Adipose tissue (tissue), 3 donors: ENCODE results near the gene FAM181A. TPM values are rescaled to one million over a fixed set of nuclear protein-coding genes. Genes with fewer than 3 reads are reported as not detected.

Source experiments
- H3K27ac ChIP-seq: one replicate; pipeline ENCODE4 v1.5.1; 2013; ENCODE audit warnings: low read depth, low read length
- WGBS, 3 donors: extraction: QIAGEN DNeasy Blood & Tissue Kit; methylation state at CpG; one replicate each; pipeline ENCODE4 v1.1.7; 2013; 5-methylcytosine and 5-hydroxymethylcytosine counted together
- polyA plus RNA-seq, 3 donors: library from polyadenylated mRNA; stranded (reverse); fragments of 200-250 nt; gene quantifications; one replicate each; pipeline ENCODE4 v1.2.3, GENCODE V29; 2013
- donor health status: healthy with polysubstance abuse.
- donor health status: Bipolar disorder and iron deficiency.
- donor health status: healthy.

FAM181A gene
- polyA plus RNA-seq, 3 donors: not detected

GRCh38 chr14:93956514-93957332 lies 29.6 kb downstream of the FAM181A start:
- no peak overlapping the region for H3K27ac ChIP-seq
- 55 to 74% (median 63%) methylated on average over 14 of the region's 14 CpGs for WGBS, 3 donors

DNA sequence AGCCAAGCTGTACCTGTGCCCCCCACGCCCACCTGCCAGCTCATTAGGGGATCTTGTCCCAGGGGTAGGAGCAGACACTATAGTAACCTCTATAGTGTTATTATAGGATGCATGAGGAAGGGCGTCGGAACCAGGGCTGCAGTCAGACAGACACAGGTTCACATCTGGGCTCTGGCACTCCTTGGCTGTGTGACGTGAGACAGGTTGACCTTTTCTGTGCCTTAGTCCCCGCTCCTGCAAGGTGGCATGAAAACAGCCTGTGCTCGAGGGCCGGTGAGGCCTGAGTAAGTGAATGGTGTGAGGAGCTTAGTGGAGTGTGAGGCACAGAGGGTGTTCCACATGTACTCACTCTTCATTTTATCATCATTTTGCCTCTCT lies 30.2 kb downstream of the FAM181A start:
- 88 to 94% (median 89%) methylated on average over 7 of the region's 7 CpGs for WGBS, 3 donors
- H3K27ac ChIP-seq: no peak overlapping the region

GRCh38 chr14:93957751-93958566 lies 30.8 kb downstream of the FAM181A start:
- H3K27ac ChIP-seq: no peak overlapping the region
- 93 to 94% (median 94%) methylated on average over 16 of the region's 16 CpGs for WGBS, 3 donors

DNA sequence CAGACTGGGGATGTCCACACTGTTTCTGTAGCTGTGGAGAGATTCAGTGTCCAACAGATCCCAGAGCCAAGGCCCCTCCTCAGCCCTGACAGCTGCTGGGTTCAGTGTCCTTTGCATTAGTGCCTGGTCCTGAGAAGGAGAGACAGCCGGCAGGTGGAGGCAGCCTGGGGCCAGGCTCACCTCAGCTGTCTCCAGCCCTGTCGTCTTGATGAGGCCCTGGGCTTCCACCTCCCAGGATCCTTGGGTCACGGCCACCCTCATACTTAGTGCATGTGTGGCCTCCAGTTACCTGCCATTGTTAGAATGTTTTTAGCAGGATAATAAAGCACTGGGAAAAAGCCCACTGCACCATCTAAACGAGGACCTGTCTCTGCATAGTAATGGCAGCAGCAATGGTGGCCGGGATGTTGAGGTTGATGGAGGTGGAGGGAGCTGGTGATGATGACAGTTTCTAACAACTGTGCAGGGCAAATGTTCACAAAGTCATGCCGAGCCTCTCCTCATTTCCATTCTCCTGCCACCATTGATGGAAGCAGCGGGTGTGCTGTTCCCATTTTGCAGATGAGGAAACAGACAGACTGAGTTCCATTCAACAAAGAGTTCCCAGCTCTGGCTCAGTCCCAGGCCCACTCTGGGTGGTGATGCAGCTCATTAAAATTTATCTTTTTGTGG lies 31.6 kb downstream of the FAM181A start:
- H3K27ac ChIP-seq: no peak overlapping the region
- WGBS, 3 donors: 83 to 90% (median 83%) methylated on average over 7 of the region's 7 CpGs

GRCh38 chr14:93959239-93960107 lies 32.3 kb downstream of the FAM181A start:
- H3K27ac ChIP-seq: no peak overlapping the region
- 59 to 73% (median 61%) methylated on average over 23 of the region's 23 CpGs for WGBS, 3 donors

DNA sequence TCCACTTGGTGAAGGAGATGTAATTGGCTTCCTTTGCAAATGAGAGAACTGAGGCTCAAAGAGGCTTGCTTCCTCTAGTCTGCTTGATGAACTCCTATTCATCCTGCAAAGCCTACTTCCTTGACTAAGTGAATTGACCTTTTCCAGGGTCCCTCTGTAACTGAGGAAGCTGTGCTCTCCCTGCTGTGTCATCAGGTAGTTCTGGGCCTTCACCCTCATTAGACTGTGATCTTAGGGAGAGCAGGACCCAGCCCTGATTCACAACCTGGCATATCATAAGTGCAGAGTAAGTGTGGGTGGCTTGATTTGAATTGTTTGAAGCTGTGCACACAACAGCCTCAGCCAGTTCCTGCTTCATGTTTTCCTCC lies 32.9 kb downstream of the FAM181A start:
- no peak overlapping the region for H3K27ac ChIP-seq

- WGBS, 3 donors: 90 to 93% (median 92%) methylated on average over 3 of the region's 3 CpGs
- no peak overlapping the region for H3K27ac ChIP-seq
Measured at GRCh38 chr14:93960774-93961438, 33.8 kb downstream of the FAM181A start.

GRCh38 chr14:93961620-93962019 lies 34.5 kb downstream of the FAM181A start:
- WGBS, 3 donors: 88 to 95% (median 91%) methylated on average over 8 of the region's 8 CpGs
- H3K27ac ChIP-seq: no peak overlapping the region

- WGBS, 3 donors: 44 to 70% (median 50%) methylated on average over 16 of the region's 16 CpGs
Measured at GRCh38 chr14:93962701-93963601, 35.8 kb downstream of the FAM181A start.

GRCh38 chr14:93963692-93964091 lies 36.5 kb downstream of the FAM181A start:
- WGBS, 3 donors: 77 to 88% (median 86%) methylated on average over 4 of the region's 4 CpGs

More at GRCh38 chr14:93962701-93963601, 35.8 kb downstream of the FAM181A start:
- no peak overlapping the region for H3K27ac ChIP-seq

GRCh38 chr14:93964281-93964680 lies 37.1 kb downstream of the FAM181A start:
- 94 to 95% (median 95%) methylated on average over 10 of the region's 10 CpGs for WGBS, 3 donors
- no peak overlapping the region for H3K27ac ChIP-seq

More at GRCh38 chr14:93963692-93964091, 36.5 kb downstream of the FAM181A start:
- no peak overlapping the region for H3K27ac ChIP-seq

DNA sequence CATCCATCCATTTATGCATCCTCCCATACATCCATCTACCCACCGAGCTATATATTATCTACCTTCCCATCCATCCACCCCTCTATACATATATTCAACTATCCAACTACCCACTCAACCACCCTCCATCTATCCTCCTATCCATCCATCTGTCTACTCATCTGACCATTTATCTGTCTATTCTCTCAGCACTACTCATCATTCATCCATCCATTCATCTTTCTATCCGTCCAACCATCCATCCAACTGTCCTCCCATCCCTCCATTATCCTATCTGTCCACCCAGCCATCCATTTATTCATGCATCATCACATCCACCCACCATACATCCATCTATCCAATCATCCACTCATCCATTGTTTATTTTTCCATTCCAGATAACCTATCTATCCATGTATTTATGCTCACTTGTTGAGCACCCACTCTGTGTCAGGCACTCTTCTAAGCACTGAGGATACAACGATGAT lies 37.7 kb downstream of the FAM181A start:
- 88 to 92% (median 92%) methylated on average over 3 of the region's 3 CpGs for WGBS, 3 donors
- H3K27ac ChIP-seq: no peak overlapping the region

- no peak overlapping the region for H3K27ac ChIP-seq
- 86 to 89% (median 87%) methylated on average over 3 of the region's 3 CpGs for WGBS, 3 donors
Measured at GRCh38 chr14:93965287-93965821, 38.2 kb downstream of the FAM181A start.

- WGBS, 3 donors: 88 to 95% (median 94%) methylated on average over 3 of the region's 3 CpGs
- no peak overlapping the region for H3K27ac ChIP-seq
Measured at GRCh38 chr14:93965946-93966474, 38.9 kb downstream of the FAM181A start.

DNA sequence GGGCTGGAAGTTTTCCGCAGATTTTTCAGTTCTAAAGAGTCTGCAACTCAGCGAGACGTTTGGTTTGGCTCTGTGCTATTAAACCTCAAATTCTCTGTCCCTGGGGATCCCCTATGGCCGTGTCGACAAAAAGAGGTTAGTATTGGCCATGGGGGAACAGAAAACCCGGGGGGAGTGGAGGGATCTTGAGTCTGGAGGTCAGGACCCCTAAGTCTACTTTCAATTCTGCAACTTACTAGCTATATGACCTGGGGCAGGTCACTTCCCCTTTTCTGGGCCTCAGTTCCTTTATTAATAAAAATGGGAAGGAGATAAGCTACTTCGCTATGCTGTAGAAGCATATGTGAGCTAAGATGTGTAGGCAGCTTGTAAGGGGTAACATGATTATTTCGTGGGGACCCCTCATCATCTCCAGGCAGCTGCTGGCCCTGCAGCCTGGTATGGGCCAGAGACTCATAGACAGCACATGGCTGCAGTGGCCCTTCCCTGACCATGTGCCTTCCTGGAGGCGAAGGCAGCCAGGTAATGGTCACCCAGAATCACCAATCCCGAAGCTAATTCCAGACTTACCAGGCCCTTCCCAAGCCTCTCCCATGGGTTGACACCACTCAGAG lies 40.6 kb downstream of the FAM181A start:
- WGBS, 3 donors: 57 to 72% (median 65%) methylated on average over 10 of the region's 10 CpGs
- no peak overlapping the region for H3K27ac ChIP-seq
